ENCODE results near the gene FAM124A. TPM values are rescaled to one million over a fixed set of nuclear protein-coding genes. Genes with fewer than 3 reads are reported as not detected.

The FAM124A gene
- total RNA-seq, 1 donor from 2014 or later = 2.4 TPM

DNA sequence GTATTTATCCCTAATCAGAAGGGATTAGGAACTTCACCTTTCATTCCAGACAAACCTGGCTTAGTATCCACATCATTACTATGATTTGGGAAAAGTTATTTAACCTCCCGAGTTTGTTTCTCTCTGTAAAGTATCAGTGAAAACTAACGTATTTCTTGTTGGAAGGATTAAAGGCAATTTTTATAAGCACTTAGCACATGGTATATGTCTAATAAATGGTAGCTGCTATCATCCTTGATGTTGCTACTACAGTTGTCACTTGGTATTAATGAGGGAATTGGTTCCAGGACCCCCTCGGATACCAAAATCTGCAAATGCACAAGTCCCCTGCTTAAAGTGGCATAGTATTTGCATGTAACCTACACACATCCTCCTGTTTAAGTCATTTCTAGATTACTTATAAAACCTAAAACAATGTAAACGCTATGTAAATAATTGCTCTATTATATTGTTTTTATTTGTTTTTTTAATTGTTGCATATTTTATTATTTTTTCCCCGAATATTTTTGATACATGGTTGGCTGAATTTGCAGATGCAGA lies 42.7 kb upstream of the FAM124A start:
- no peaks in the 10 kb centered on the region for H3K4me1 Mint-ChIP-seq (ENCODE audit: low read depth)
- DNase-seq (ENCODE audit: low spot score) = no peak
- peaks cover 29% of the 10 kb centered on the region for H3K27me3 Mint-ChIP-seq (ENCODE audit: low read depth)
- no peak overlapping the region for H3K4me3 Mint-ChIP-seq (ENCODE audit: unreplicated experiment)
- peaks cover 1% of the 10 kb centered on the region for H3K36me3 Mint-ChIP-seq (ENCODE audit: low read depth)
- peaks cover 6% of the 10 kb centered on the region for H3K9me3 Mint-ChIP-seq (ENCODE audit: low read depth)
- TF ChIP-seq, protein P1, sequence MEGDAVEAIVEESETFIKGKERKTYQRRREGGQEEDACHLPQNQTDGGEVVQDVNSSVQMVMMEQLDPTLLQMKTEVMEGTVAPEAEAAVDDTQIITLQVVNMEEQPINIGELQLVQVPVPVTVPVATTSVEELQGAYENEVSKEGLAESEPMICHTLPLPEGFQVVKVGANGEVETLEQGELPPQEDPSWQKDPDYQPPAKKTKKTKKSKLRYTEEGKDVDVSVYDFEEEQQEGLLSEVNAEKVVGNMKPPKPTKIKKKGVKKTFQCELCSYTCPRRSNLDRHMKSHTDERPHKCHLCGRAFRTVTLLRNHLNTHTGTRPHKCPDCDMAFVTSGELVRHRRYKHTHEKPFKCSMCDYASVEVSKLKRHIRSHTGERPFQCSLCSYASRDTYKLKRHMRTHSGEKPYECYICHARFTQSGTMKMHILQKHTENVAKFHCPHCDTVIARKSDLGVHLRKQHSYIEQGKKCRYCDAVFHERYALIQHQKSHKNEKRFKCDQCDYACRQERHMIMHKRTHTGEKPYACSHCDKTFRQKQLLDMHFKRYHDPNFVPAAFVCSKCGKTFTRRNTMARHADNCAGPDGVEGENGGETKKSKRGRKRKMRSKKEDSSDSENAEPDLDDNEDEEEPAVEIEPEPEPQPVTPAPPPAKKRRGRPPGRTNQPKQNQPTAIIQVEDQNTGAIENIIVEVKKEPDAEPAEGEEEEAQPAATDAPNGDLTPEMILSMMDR (IDR thresholded peaks at IDR 0.05) = no peak
- H3K27ac Mint-ChIP-seq (ENCODE audit: unreplicated experiment) = no peak overlapping the region

DNA sequence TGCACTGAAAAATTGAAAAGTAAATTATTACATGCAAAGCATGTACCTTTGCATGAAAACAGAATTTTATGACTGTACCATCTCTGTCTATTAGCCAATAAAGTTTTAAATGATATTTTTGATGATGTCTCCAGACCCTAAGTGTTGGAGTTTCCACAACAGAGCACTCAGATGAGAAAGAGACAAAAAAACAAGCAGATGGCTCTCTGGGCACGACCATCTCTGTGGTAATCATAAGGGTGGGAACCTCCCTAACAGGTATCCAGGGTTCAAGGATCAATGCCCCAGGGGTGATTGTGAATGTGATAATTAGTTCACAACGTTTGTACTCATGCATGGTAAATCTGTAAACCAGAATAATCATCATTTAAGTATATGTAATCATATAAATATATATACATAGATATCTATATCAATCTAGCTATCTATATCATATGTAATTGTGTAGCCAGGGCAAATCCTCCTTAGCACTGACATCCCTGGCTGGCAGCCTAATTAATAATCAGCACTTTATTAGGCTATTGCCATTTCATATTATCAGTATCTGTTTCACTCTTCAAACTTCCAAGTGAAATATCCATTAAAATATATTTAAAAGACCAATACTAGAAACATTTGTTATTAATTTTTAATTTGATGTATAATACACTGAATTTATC lies 41.2 kb upstream of the FAM124A start:
- Mint-ChIP-seq H3K9me3 (ENCODE audit: low read depth) (peaks cover 3% of the 10 kb centered on the region), H3K27ac (ENCODE audit: unreplicated experiment) (no peak overlapping the region), H3K4me3 (ENCODE audit: unreplicated experiment) (no peak overlapping the region), H3K4me1 (ENCODE audit: low read depth) (no peaks in the 10 kb centered on the region), H3K36me3 (ENCODE audit: low read depth) (no peaks in the 10 kb centered on the region), H3K27me3 (ENCODE audit: low read depth) (peaks cover 27% of the 10 kb centered on the region)
- TF ChIP-seq, protein P1 (IDR thresholded peaks at IDR 0.05) = no peak
- no peak for DNase-seq (ENCODE audit: low spot score)

DNA sequence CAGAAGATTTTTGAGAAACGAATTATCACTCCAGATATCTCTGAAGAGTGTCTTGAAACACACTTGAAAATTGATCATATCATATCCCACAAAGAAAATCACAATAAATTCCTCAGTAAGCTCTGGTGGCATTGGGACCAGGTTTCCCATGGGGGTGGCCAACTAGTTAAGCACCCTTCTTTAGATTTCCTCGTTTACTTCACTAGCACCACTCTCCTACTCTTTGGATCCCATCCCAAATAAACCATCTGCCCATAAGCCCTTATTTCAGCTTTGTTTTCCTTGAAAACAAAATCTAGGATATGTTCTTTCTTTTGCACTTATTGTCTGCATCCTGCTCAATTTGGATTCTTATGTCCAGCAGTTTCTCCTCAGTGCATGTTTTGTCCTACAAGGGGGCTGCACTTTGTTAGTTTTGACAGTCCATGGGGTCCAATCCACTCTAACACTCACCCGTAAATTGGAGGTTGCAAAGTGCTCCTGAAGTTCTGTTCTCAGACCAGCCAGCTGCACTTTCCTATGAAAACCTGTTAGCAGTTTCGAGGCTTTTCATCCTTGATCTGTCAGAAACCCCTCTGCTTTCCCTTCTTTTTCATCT lies 40.3 kb upstream of the FAM124A start:
- Mint-ChIP-seq H3K9me3 (ENCODE audit: low read depth) (no peaks in the 10 kb centered on the region), H3K36me3 (ENCODE audit: low read depth) (no peaks in the 10 kb centered on the region), H3K27ac (ENCODE audit: unreplicated experiment) (no peak overlapping the region), H3K27me3 (ENCODE audit: low read depth) (peaks cover 27% of the 10 kb centered on the region), H3K4me3 (ENCODE audit: unreplicated experiment) (no peak overlapping the region), H3K4me1 (ENCODE audit: low read depth) (no peaks in the 10 kb centered on the region)
- TF ChIP-seq, protein P1 (IDR thresholded peaks at IDR 0.05) = no peak
- no peak for DNase-seq (ENCODE audit: low spot score)

DNA sequence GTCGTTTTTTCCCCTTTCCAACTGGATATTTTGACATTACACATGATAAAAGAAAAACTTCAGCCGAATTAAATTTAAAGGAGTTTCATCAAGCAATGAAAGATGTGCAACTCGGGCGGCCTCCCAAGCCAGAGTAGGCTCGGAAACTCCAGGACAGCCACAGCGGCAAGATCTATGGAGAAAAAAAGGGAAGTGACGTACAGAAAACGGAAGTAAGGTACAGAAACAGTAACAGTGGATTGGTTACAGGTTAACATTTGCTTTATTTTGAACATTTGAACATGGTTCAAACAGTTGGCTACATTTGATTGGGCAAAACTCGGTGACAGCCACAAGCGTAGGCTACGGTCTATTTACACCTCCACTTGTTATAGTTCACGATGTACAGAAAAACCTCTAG lies 30.5 kb upstream of the FAM124A start:
- H3K4me3 Mint-ChIP-seq (ENCODE audit: unreplicated experiment) = no peak overlapping the region
- no peaks in the 10 kb centered on the region for H3K9me3 Mint-ChIP-seq (ENCODE audit: low read depth)
- DNase-seq (ENCODE audit: low spot score) = no peak
- no peaks in the 10 kb centered on the region for H3K4me1 Mint-ChIP-seq (ENCODE audit: low read depth)
- TF ChIP-seq, protein P1 (IDR thresholded peaks at IDR 0.05) = no peak
- no peak overlapping the region for H3K27ac Mint-ChIP-seq (ENCODE audit: unreplicated experiment)
- no peaks in the 10 kb centered on the region for H3K36me3 Mint-ChIP-seq (ENCODE audit: low read depth)
- peaks cover 3% of the 10 kb centered on the region for H3K27me3 Mint-ChIP-seq (ENCODE audit: low read depth)

DNA sequence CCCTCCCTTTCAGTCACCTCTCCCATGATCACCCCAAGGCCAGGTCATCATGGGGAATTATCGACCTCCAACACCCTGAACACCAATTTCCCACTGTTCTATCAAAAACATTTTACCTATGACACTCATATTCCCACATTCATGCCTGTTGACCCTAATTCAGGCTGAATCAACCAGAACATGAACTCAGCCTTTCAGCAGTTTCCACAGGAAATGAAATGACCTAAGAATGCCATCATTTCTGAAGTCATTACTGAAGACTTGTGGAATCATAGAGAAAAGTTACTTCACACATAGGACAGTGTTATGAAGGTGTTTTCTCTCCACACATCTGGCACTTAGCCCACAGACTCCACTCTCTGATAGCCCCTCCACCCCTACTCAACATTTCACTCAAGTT lies 29.9 kb upstream of the FAM124A start:
- no peaks in the 10 kb centered on the region for H3K4me1 Mint-ChIP-seq (ENCODE audit: low read depth)
- no peak for DNase-seq (ENCODE audit: low spot score)
- no peaks in the 10 kb centered on the region for H3K9me3 Mint-ChIP-seq (ENCODE audit: low read depth)
- TF ChIP-seq, protein P1 (IDR thresholded peaks at IDR 0.05) = no peak
- no peaks in the 10 kb centered on the region for H3K36me3 Mint-ChIP-seq (ENCODE audit: low read depth)
- H3K27me3 Mint-ChIP-seq (ENCODE audit: low read depth) = peaks cover 3% of the 10 kb centered on the region
- no peak overlapping the region for H3K4me3 Mint-ChIP-seq (ENCODE audit: unreplicated experiment)
- H3K27ac Mint-ChIP-seq (ENCODE audit: unreplicated experiment) = no peak overlapping the region

Data from chondrocyte (in vitro differentiated cells).